Sigmoid colon (tissue), 7 donors: ENCODE results near the gene CNDP2. TPM values are rescaled to one million over a fixed set of nuclear protein-coding genes. Genes with fewer than 3 reads are reported as not detected.
A peak's percentile ranks its signal among the peaks of the same experiment; 100 is the strongest.

Source experiments
- DNase-seq: peaks from one replicate; pipeline ENCODE4 v3.0.0-alpha.2; 2019
- H3K27ac ChIP-seq, 4 donors: fragments of 200-600 bp; sonication (generic); one replicate each; pipeline ENCODE4 v1.5.1; 2016 to 2019; ENCODE audit warnings: mild to moderate bottlenecking in 1 of 4
- H3K27me3 ChIP-seq, 3 donors: fragments of 200-600 bp; sonication (generic); one replicate each; pipeline ENCODE4 v1.5.1; 2019; ENCODE audit warnings: mild to moderate bottlenecking in 1 of 3
- H3K36me3 ChIP-seq, 4 donors: fragments of 200-600 bp; sonication (generic); one replicate each; pipeline ENCODE4 v1.5.1; 2016 to 2019
- H3K4me1 ChIP-seq, 4 donors: fragments of 200-600 bp; sonication (generic); one replicate each; pipeline ENCODE4 v1.5.1; 2017 to 2019
- H3K4me3 ChIP-seq, 4 donors: fragments of 200-600 bp; sonication (generic); one replicate each; pipeline ENCODE4 v1.5.1; 2017 to 2019; ENCODE audit warnings: mild to moderate bottlenecking in 2 of 4, moderate library complexity in 1 of 4
- H3K9me3 ChIP-seq, 4 donors: fragments of 200-600 bp in 3 of 4; sonication (generic) in 3 of 4; one replicate each; pipeline versions ENCODE4 v1.5.1 to v1.6.1; 2013 to 2019
- EP300 ChIP-seq, 4 donors: sonication (generic); formaldehyde crosslinking; IDR thresholded peaks; one replicate each; pipeline ENCODE4 v1.6.1; 2017; ENCODE audit warnings: antibody characterized with exemption in 4 of 4
- POLR2A ChIP-seq, 2 donors: fragments of 450-650 bp; IDR thresholded peaks; one replicate each; pipeline ENCODE4 v1.6.1; 2016; ENCODE audit warnings: antibody characterized with exemption in 2 of 2, mild to moderate bottlenecking in 2 of 2, moderate library complexity in 2 of 2
- POLR2AphosphoS5 ChIP-seq, 4 donors: sonication (generic); formaldehyde crosslinking; IDR thresholded peaks; one replicate each; pipeline ENCODE4 v1.6.1; 2017; ENCODE audit warnings: antibody characterized with exemption in 4 of 4
- WGBS, 2 donors: extraction: QIAGEN DNeasy Blood & Tissue Kit; methylation state at CpG; one replicate each; pipeline ENCODE4 v1.1.7; 2013; 5-methylcytosine and 5-hydroxymethylcytosine counted together
- intact Hi-C: fragments of 100-400 bp; cut with DNase I; formaldehyde crosslinking; loops from one replicate; pipeline ENCODE4 v1.15.1; 2023
- polyA plus RNA-seq, 3 donors: library from polyadenylated mRNA; stranded (reverse); fragments of 200-250 nt; gene quantifications; one replicate each; pipeline ENCODE4 v1.2.3, GENCODE V29; 2013
- total RNA-seq, 4 donors: library from RNA; depleted of rRNA; stranded (reverse); fragments of >200 nt; gene quantifications; one replicate each; pipeline ENCODE4 v1.1.0, GENCODE V29; 2016
- TF ChIP-seq, protein P1 (sequence below), 4 experiments: fragments of 450-650 bp in 3 of 4; fragments of 200-600 bp in 1 of 4; IDR thresholded peaks; one replicate each; pipeline ENCODE4 v1.5.1; 2016 to 2019; ENCODE audit warnings: antibody characterized with exemption in 4 of 4, mild to moderate bottlenecking in 3 of 4, moderate library complexity in 2 of 4
- donor health status: healthy with polysubstance abuse.
- donor health status: Bipolar disorder and iron deficiency.
- donor health status: healthy.

Gene CNDP2
- total and polyA plus RNA-seq, 7 donors = 29.3 to 179 (median 53.5) TPM

DNA sequence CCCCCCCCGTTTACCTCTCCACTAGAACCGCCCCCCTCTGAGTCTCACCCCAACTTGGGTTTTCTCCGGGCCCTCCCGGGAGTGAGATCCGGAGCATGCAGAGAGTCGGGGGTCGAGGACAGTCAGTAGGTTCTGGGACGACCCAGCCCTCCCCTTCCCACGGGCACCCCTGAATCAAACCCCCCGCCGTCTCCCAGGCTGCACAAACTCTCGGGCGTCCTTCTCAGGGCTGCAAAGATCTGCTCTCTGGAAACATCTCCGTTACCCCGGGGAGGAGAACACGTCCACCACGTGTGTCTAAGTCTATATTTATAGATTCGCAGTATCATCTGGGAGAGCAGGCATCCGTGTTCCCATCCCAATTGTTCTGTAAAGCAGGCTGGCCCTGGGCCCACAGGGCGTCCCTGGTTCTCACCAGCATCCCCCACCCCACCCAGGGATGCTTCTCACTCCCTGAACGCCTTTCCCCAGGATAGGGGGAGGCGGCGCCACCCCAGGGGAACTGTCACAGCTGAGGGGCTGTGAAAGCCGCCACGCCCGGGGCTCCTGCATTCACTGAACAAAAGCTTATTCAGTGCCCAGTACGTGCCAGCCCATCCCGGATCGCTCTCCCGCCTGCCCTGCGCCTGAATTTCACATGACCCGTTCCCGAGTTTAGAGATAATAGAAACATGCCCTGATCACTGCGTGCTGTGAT is 38.3 kb upstream of the CNDP2 start:
- Histone ChIP-seq H3K4me1 (peaks cover 0 to 20% (median 19%) of the 10 kb centered on the region in 4 donors), H3K27me3 (peaks cover 19 to 56% (median 46%) of the 10 kb centered on the region in 3 donors), H3K9me3 (no peaks in the 10 kb centered on the region), H3K4me3 (peak overlapping the region in 3 of 4 donors; percentile 39 to 52 (median 47)), H3K36me3 (no peaks in the 10 kb centered on the region), H3K27ac (no peak overlapping the region)
- TF ChIP-seq POLR2A (IDR thresholded peaks at IDR 0.05) (no peak), POLR2AphosphoS5 (IDR thresholded peaks at IDR 0.05) (no peak), EP300 (IDR thresholded peaks at IDR 0.05) (no peak)
- TF ChIP-seq, protein P1, sequence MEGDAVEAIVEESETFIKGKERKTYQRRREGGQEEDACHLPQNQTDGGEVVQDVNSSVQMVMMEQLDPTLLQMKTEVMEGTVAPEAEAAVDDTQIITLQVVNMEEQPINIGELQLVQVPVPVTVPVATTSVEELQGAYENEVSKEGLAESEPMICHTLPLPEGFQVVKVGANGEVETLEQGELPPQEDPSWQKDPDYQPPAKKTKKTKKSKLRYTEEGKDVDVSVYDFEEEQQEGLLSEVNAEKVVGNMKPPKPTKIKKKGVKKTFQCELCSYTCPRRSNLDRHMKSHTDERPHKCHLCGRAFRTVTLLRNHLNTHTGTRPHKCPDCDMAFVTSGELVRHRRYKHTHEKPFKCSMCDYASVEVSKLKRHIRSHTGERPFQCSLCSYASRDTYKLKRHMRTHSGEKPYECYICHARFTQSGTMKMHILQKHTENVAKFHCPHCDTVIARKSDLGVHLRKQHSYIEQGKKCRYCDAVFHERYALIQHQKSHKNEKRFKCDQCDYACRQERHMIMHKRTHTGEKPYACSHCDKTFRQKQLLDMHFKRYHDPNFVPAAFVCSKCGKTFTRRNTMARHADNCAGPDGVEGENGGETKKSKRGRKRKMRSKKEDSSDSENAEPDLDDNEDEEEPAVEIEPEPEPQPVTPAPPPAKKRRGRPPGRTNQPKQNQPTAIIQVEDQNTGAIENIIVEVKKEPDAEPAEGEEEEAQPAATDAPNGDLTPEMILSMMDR (IDR thresholded peaks at IDR 0.05) = no peak
- intact Hi-C loops = no loop called here
- 14 to 46% methylated on average over 34 of the region's 34 CpGs for WGBS, 2 donors
- no peak for DNase-seq

DNA sequence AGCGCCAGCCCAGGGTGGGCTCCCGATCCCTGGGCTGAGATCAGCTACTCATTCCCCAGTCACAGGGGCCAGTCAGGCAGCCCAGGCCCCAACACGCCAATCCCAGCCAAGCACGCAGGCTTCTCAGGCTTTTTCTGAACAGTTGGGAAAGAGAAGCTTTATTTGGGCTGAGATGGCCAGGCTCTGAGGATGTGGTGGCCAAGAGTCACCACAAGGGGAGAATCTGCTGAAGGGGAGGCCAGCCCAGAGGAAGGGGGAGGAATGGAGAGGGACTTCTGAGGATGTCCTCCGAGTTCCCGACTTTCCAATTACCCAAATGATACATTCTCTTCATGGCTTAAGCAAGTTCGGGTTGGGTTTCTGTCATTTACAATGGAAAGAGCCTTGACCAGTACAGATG is 36.3 kb upstream of the CNDP2 start:
- Histone ChIP-seq H3K9me3 (no peaks in the 10 kb centered on the region), H3K27ac (no peak overlapping the region), H3K4me3 (no peak overlapping the region), H3K27me3 (peaks cover 17 to 36% (median 28%) of the 10 kb centered on the region in 3 donors), H3K36me3 (no peaks in the 10 kb centered on the region), H3K4me1 (peaks cover 0 to 20% (median 19%) of the 10 kb centered on the region in 4 donors)
- TF ChIP-seq, protein P1 (IDR thresholded peaks at IDR 0.05) = peak in 1 of 4 experiments; percentile 16
- TF ChIP-seq POLR2AphosphoS5 (IDR thresholded peaks at IDR 0.05) (no peak), POLR2A (IDR thresholded peaks at IDR 0.05) (no peak), EP300 (IDR thresholded peaks at IDR 0.05) (no peak)
- intact Hi-C loops = no loop called here
- WGBS, 2 donors = 76 to 82% methylated on average over 7 of the region's 7 CpGs
- no peak for DNase-seq

DNA sequence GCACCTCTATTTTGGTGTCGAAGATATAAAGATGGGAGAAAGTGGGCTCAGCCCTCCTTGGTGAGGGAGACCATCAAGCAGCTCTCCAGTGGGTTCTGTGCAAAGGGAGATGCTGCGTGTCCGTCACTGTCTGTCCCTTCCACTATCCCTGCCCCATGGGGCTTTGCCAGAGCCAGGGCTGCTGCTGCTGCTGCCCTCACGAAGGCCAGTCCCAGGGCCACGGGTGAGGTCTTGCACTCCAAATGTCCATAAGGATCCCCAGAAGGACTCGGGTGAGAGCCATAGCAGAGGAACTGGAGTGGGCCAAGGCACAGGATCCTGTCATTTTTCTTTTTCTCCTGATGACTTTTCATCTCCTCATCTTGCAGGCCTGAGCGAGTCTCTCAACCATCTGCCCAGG is 35.3 kb upstream of the CNDP2 start:
- Histone ChIP-seq H3K4me3 (no peak overlapping the region), H3K27ac (no peak overlapping the region), H3K9me3 (no peaks in the 10 kb centered on the region), H3K36me3 (no peaks in the 10 kb centered on the region), H3K27me3 (peaks cover 11 to 27% (median 19%) of the 10 kb centered on the region in 3 donors), H3K4me1 (peaks cover 0 to 20% (median 18%) of the 10 kb centered on the region in 4 donors)
- DNase-seq = no peak
- WGBS, 2 donors = 94 to 95% methylated on average over 7 of the region's 7 CpGs
- no peak for TF ChIP-seq POLR2AphosphoS5 (IDR thresholded peaks at IDR 0.05)
- TF ChIP-seq, protein P1 (IDR thresholded peaks at IDR 0.05) = no peak
- TF ChIP-seq POLR2A (IDR thresholded peaks at IDR 0.05) = no peak
- TF ChIP-seq EP300 (IDR thresholded peaks at IDR 0.05) = no peak
- intact Hi-C loops = no loop called here

DNA sequence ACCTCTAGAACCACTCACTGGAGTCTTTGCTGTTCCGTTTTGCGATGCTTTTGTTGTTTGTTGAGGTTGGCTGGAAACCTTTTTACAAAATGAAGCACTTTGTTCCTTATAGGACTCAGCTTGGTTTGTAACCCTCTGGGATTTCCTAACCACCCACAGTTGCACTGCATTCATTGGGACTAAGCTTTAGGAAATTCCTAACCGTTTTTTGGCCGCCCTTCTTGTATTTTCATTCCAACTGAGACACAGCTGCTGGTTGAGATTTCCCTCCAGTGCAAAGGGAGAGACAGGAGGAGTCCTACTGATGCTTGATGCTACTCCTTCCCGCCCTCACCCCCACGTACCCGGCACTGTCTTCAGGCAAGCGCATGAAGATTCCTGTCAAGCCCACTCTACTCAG is 32.9 kb upstream of the CNDP2 start:
- Histone ChIP-seq H3K4me1 (peaks cover 0 to 8% (median 4%) of the 10 kb centered on the region in 4 donors), H3K27me3 (peaks cover 0 to 4% (median 0%) of the 10 kb centered on the region in 3 donors), H3K36me3 (no peaks in the 10 kb centered on the region), H3K27ac (no peak overlapping the region), H3K9me3 (no peaks in the 10 kb centered on the region), H3K4me3 (no peak overlapping the region)
- TF ChIP-seq, protein P1 (IDR thresholded peaks at IDR 0.05) = no peak
- TF ChIP-seq POLR2A (IDR thresholded peaks at IDR 0.05) (no peak), EP300 (IDR thresholded peaks at IDR 0.05) (no peak), POLR2AphosphoS5 (IDR thresholded peaks at IDR 0.05) (no peak)
- intact Hi-C loops = no loop called here
- 81 to 90% methylated on average over 8 of the region's 8 CpGs for WGBS, 2 donors
- no peak for DNase-seq
